Mesothelial cell of epicardium (in vitro differentiated cells): ENCODE measurements around the gene R3HDM2. TPM values are rescaled to one million over a fixed set of nuclear protein-coding genes. Genes with fewer than 3 reads are reported as not detected.

Source experiments
- DNase-seq, 2 experiments: peaks; one replicate each; pipeline ENCODE4 v3.0.0; 2021; ENCODE audit warnings: low spot score in 2 of 2; ENCODE audit not compliant: unreplicated experiment in 2 of 2
- H3K27ac Mint-ChIP-seq: 2 replicates; pipeline ENCODE4 v1.8.0; 2021; ENCODE audit warnings: mixed read lengths
- H3K27me3 Mint-ChIP-seq: 2 replicates; pipeline ENCODE4 v1.8.0; 2021; ENCODE audit warnings: low read depth, mixed read lengths
- H3K36me3 Mint-ChIP-seq: 2 replicates; pipeline ENCODE4 v1.8.0; 2021; ENCODE audit warnings: mixed read lengths
- H3K4me1 Mint-ChIP-seq: 2 replicates; pipeline ENCODE4 v1.8.0; 2021; ENCODE audit warnings: mixed read lengths
- H3K4me3 Mint-ChIP-seq: 2 replicates; pipeline ENCODE4 v1.8.0; 2021; ENCODE audit warnings: mild to moderate bottlenecking, moderate library complexity, mixed read lengths
- H3K9me3 Mint-ChIP-seq: 2 replicates; pipeline ENCODE4 v1.8.0; 2021; ENCODE audit warnings: mixed read lengths
- total RNA-seq: library from RNA; stranded (reverse); gene quantifications from 3 replicates; pipeline ENCODE4 v1.2.1, GENCODE V29; 2021
- TF ChIP-seq, protein P1 (sequence below): fragments of 200-600 bp; sonication (generic); IDR thresholded peaks from one replicate; pipeline ENCODE4 v1.5.0; 2021; ENCODE audit warnings: antibody characterized with exemption; ENCODE audit not compliant: unreplicated experiment

The R3HDM2 gene
- total RNA-seq, 1 donor from 2014 or later, result 111 TPM

DNA sequence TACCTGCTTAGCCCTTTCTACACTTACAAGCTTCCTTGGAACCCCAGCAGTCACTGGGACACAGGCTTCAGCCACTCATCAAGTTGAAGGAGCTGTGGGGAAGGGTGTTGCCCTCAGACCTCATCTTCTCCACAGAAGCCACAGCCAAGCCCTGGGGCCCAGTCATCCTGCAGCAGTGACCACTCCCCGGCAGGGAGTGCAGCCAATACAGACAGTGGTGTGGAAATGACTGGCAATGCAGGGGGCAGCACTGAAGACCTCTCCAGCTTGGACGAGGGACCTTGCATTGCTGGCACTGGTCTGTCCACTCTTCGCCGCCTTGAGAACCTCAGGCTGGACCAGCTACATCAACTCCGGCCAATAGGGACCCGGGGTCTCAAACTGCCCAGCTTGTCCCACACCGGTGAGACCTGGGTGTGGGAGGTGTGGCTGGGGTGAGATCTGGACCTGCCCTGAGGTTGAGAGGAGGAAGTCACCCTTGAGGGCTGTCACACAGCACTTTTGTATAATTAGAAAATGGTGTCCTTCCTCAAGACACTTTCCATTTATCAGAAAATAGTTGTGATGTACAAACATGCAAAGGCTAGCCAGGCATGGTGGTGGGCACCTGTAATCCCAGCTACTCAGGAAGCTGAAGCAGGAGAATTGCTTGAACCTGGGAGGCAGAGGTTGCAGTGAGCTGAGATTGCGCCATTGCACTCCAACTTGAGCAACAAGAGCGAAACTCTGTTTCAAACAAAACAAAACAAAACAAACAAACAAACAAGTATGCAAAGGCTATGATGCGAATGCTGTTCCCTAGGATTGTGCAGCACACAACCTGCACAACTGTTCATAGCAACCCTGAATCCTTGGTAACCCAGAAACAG is 38.7 kb upstream of the R3HDM2 start:
- H3K9me3 Mint-ChIP-seq, result no peaks in the 10 kb centered on the region
- H3K4me3 Mint-ChIP-seq, result no peak overlapping the region
- TF ChIP-seq, protein P1, sequence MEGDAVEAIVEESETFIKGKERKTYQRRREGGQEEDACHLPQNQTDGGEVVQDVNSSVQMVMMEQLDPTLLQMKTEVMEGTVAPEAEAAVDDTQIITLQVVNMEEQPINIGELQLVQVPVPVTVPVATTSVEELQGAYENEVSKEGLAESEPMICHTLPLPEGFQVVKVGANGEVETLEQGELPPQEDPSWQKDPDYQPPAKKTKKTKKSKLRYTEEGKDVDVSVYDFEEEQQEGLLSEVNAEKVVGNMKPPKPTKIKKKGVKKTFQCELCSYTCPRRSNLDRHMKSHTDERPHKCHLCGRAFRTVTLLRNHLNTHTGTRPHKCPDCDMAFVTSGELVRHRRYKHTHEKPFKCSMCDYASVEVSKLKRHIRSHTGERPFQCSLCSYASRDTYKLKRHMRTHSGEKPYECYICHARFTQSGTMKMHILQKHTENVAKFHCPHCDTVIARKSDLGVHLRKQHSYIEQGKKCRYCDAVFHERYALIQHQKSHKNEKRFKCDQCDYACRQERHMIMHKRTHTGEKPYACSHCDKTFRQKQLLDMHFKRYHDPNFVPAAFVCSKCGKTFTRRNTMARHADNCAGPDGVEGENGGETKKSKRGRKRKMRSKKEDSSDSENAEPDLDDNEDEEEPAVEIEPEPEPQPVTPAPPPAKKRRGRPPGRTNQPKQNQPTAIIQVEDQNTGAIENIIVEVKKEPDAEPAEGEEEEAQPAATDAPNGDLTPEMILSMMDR, result no peak
- H3K27ac Mint-ChIP-seq, result no peak overlapping the region
- H3K4me1 Mint-ChIP-seq, result peaks cover 2% of the 10 kb centered on the region
- peaks cover 92% of the 10 kb centered on the region for H3K27me3 Mint-ChIP-seq
- no peaks in the 10 kb centered on the region for H3K36me3 Mint-ChIP-seq
- no peak for DNase-seq

DNA sequence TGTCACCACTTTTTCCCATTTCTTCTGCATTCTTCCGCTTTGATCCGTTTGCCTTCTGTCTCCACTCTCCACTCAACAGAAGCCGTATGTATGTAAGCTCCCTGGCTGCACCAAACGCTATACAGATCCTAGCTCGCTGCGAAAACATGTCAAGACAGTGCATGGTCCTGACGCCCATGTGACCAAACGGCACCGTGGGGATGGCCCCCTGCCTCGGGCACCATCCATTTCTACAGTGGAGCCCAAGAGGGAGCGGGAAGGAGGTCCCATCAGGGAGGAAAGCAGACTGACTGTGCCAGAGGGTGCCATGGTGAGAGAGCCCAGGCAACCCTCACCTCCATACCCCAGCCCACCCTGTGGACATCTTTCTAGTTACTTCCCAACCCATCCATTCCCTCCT is 37.1 kb upstream of the R3HDM2 start:
- no peak overlapping the region for H3K4me3 Mint-ChIP-seq
- TF ChIP-seq, protein P1, result no peak
- H3K27me3 Mint-ChIP-seq, result peaks cover 92% of the 10 kb centered on the region
- H3K4me1 Mint-ChIP-seq, result peaks cover under 1% of the 10 kb centered on the region
- DNase-seq, result no peak
- H3K36me3 Mint-ChIP-seq, result no peaks in the 10 kb centered on the region
- H3K27ac Mint-ChIP-seq, result no peak overlapping the region
- H3K9me3 Mint-ChIP-seq, result no peaks in the 10 kb centered on the region

DNA sequence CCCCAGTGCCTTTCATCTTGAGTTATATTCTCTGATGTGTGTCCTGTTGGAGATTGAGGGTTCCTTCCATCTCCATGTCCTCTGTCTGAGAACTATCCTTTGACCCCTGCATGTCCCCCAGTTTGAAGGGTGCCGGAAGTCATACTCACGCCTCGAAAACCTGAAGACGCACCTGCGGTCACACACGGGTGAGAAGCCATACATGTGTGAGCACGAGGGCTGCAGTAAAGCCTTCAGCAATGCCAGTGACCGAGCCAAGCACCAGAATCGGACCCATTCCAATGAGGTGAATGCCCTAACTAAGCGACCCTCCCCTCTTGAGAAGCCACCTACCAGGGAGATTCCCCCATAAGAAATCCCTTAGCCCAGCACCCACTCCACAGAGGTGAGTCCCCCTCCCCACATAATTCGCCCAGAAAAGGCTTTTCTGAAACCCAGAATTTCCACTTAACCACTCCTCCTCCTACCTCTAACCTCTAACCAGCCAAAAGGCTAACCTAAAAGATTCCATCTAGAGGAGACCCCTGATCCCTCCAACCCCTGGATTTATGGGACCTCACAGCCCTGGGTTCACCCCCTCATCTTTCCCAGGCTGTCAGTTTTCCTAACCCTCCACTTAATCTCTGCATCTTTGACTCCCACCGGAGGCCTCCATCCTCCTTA is 36.5 kb upstream of the R3HDM2 start:
- H3K9me3 Mint-ChIP-seq, result no peaks in the 10 kb centered on the region
- no peaks in the 10 kb centered on the region for H3K36me3 Mint-ChIP-seq
- no peak overlapping the region for H3K4me3 Mint-ChIP-seq
- H3K27me3 Mint-ChIP-seq, result peaks cover 92% of the 10 kb centered on the region
- no peak for DNase-seq
- H3K4me1 Mint-ChIP-seq, result peaks cover 6% of the 10 kb centered on the region
- H3K27ac Mint-ChIP-seq, result no peak overlapping the region
- TF ChIP-seq, protein P1, result no peak

DNA sequence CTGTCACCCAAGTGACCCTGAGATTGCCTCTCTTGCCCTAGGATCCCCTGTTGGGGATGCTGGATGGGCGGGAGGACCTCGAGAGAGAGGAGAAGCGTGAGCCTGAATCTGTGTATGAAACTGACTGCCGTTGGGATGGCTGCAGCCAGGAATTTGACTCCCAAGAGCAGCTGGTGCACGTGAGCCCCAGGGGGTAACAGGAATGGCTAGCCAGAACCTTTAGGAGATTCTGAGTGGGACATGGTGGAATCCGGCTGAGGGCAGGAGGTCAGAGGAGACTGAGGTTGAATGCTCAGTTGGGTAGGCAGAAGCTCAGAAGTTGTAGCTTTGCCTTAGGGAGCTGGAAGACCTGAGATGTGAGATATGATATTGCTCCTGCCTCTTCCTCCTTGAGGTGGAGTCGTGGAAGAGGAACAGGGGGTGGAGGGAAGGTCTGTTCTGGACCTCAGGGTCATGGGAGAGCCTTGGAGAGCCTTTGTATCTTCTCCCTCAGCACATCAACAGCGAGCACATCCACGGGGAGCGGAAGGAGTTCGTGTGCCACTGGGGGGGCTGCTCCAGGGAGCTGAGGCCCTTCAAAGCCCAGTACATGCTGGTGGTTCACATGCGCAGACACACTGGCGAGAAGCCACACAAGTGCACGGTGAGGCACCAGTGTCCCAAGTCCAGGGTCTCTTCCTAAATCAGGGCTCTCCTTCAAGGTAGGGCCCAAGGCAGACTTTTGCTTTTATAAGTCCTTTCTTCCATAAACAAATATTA is 35.1 kb upstream of the R3HDM2 start:
- no peak for DNase-seq
- TF ChIP-seq, protein P1, result no peak
- Mint-ChIP-seq H3K9me3 (no peaks in the 10 kb centered on the region), H3K36me3 (no peaks in the 10 kb centered on the region), H3K27me3 (peaks cover 87% of the 10 kb centered on the region), H3K4me3 (no peak overlapping the region), H3K4me1 (peaks cover 12% of the 10 kb centered on the region), H3K27ac (no peak overlapping the region)

DNA sequence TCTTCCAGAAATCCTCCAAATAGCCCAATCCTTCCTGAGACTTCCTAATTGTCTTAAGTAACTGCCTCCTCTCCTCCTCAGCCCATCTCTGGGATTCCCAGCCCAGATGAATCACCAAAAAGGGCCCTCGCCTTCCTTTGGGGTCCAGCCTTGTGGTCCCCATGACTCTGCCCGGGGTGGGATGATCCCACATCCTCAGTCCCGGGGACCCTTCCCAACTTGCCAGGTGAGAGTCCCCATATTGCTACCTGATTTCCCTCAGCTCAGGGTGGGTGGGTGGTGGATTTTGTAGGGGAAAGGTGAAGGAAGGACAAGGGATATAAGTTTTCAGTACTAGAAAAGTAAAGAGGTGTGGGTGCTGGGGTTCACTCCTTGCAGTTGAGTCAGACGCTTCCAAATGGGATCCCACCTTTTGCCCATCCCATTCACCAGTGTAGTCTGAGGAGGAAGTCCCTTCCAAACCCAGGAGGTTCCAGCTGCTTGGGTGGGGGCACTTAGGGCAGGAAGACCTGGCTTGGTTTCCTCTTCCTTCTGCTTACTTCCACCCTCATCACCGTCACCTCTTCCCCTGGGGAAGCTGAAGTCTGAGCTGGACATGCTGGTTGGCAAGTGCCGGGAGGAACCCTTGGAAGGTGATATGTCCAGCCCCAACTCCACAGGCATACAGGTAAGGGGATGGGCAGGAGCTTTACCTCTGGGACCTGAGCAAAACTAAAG is 34.3 kb upstream of the R3HDM2 start:
- no peaks in the 10 kb centered on the region for H3K36me3 Mint-ChIP-seq
- peaks cover 17% of the 10 kb centered on the region for H3K4me1 Mint-ChIP-seq
- TF ChIP-seq, protein P1, result no peak
- peaks cover 86% of the 10 kb centered on the region for H3K27me3 Mint-ChIP-seq
- no peak for DNase-seq
- H3K9me3 Mint-ChIP-seq, result no peaks in the 10 kb centered on the region
- no peak overlapping the region for H3K27ac Mint-ChIP-seq
- H3K4me3 Mint-ChIP-seq, result no peak overlapping the region
